VCaP (cell line): Measurements from ENCODE around the gene KIF5B.

Experiments used
- H3K27ac ChIP-seq: fragments of 450-650 bp; 2 replicates; pipeline ENCODE4 v1.5.1; 2017
- CTCF ChIP-seq: fragments of 450-650 bp; conservative IDR thresholded peaks from 2 replicates; pipeline ENCODE4 v1.5.1; 2017; ENCODE audit warnings: mild to moderate bottlenecking, moderate library complexity

The KIF5B gene

GRCh38 chr10:32031920-32032319 is 24.3 kb downstream of the KIF5B start:
- H3K27ac ChIP-seq, result no peak overlapping the region
- TF ChIP-seq CTCF, result no peak

GRCh38 chr10:32031424-32031823 is 24.8 kb downstream of the KIF5B start:
- no peak for TF ChIP-seq CTCF

GRCh38 chr10:32028710-32029109 is 27.5 kb downstream of the KIF5B start:
- H3K27ac ChIP-seq, result no peak overlapping the region
- TF ChIP-seq CTCF, result no peak

More at GRCh38 chr10:32031424-32031823, 24.8 kb downstream of the KIF5B start:
- no peak overlapping the region for H3K27ac ChIP-seq

- TF ChIP-seq CTCF, result no peak
- no peak overlapping the region for H3K27ac ChIP-seq
Measured at GRCh38 chr10:32023264-32023663, 33.0 kb downstream of the KIF5B start.

GRCh38 chr10:32017044-32017443 is 39.2 kb downstream of the KIF5B start:
- peak; percentile 26; the same call in 1 of the 2 replicates for TF ChIP-seq CTCF
- H3K27ac ChIP-seq, result no peak overlapping the region

- H3K27ac ChIP-seq, result no peak overlapping the region
- TF ChIP-seq CTCF, result no peak
Measured at GRCh38 chr10:32015386-32015785, 40.8 kb downstream of the KIF5B start.

- TF ChIP-seq CTCF, result no peak
- no peak overlapping the region for H3K27ac ChIP-seq
Measured at GRCh38 chr10:32007026-32007425, 49.2 kb downstream of the KIF5B start.

GRCh38 chr10:32005050-32005449 is 51.2 kb downstream of the KIF5B start:
- peak; percentile 72 for TF ChIP-seq CTCF

More at GRCh38 chr10:32005050-32005449, 51.2 kb downstream of the KIF5B start:
- H3K27ac ChIP-seq, result no peak overlapping the region
